Fibroblast of peridontal ligament (primary cell): ENCODE measurements around the gene VAMP8.

ENCODE experiments used
- DNase-seq: peaks from one replicate; pipeline ENCODE4 v3.0.0-alpha.2; 2010; ENCODE audit errors: extremely low read depth

The VAMP8 gene

DNA sequence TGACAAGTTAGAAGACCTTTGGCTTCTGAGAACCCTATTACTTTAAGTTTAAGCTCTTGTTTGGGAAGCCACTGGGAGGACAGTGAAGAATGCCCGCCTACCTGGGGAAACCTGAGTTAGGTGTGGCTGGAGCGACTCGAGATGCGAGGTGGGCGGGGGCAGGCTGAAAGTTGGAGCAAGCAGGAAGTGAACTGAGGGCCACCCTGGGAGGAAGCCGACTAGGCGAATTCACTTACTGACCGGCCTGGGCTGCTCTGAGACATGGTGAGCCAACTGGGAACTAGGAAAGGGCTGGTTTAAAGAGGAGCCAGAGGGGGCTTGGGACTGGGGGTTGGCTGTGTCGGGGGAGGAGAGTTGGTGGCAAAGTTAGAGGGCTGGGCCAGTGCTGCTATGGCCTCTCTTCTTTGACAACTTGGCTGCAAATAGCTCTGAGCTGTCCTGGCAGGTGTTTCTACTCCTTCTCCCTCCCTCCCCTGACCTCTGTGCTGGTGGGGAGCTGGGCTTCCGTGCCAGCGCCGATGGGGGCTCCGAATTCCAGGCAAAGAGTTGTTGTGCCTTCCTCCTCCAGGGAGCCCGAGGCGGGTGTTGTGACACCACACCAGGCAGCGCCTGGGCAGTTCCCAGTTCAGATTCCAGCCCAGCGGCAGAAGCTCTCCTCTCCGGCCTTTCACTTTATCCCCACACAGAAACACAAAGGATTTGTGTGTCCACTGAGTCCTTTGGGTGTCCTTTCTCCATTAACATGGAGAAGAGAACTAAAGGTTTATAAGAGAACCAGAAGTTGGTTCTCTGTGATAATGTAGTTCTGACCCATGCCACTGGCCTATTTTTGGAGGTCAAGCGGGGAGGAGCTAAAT, at the start of gene VAMP8:
Gene VAMP8, plus strand, starts transcription at position 201 of the 857 bp plus-strand sequence. Its CDS starts 61 bp downstream, at position 262.
- no peak for DNase-seq

DNA sequence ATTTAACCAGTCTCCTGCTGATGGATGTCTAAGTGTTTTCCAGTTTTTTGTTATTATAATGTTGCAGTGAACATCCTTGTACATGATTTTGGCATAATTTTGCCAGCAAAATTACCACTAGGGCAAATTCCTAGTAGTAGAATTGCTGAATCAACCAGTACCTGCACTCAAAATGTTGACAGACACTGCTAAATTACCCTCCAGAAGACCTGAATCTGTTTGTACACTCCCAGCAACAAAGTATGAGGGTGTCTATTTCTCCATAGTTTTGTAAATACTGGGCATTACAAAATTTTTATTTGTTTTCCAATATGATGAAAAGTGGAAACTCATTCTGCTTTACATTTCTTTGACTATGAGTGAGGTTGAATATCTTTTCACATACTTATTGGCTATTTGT, 49.6 kb upstream of the VAMP8 start:
- DNase-seq = no peak

DNA sequence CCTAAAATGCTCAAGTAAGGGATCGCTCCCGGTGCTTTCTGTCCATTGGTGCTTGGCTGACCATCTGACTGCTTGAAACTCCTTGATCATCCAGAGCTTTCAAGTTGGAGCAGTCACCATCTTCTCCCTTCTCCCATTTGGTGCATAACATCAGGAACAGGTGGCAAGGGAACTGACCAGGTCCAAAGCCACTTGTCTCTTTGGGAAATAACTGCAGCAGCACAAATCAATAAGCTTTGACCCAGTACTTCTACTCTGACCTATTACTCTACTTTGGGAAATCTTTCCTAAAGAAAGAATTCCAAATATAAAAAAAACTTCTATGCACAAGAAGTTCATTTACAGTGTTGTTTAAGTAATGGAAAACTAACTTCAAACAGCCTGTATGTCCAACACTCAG, 49.0 kb upstream of the VAMP8 start:
- DNase-seq = no peak

DNA sequence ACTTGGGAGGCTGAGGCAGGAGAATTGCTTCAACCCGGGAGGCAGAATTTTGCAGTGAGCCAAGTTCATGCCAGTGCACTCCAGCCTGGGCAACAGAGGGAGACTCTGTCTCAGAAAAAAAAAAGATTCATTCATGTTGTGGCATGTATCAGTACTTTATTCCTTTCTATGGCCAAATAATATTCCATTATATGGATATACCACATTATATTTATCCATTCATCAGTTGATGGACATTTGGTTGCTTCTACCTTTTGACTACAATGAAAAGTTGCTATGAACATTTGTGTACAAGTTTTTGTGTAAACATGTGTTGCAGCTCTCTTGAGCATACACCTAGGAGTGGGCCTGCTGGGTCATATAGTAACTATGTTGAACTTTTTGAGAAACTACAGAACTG, 47.6 kb upstream of the VAMP8 start:
- DNase-seq = no peak

DNA sequence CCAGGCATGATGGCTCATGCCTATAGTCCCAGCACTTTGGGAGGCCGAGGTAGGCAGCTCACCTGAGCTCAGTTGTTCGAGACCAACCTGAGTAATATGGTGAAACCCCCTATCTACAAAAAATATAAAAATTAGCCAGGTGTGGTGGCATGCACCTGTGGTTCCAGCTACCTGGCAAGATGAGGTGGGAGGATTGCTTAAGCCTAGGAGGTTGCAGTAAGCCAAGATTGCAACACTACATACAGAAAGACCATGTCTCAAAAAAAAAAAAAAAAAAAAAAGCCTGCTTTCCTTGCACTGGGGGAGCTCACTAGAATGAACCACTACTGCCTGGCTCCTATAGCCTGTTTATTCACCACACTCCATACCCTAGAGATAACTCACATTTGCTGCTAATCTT, 45.8 kb upstream of the VAMP8 start:
- no peak for DNase-seq

DNA sequence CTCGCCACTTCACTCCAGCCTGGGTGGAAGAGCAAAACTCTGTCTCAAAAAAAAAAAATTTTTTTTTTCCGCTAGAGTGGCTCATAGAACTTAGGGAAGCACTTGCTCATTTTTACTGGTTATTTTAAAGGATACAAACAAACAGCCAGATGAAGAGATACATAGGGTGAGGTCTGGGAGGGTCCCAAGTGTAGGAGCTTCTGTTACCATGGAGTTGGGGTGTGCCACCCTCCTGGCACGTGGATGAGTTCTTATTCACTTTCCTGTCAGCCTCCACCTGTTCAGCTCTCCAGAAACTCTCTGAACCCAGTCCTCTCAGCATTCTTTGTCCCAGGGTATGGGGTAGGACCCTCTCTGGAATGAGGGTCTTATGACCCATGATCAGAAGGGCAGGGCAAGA, 43.3 kb upstream of the VAMP8 start:
- no peak for DNase-seq

DNA sequence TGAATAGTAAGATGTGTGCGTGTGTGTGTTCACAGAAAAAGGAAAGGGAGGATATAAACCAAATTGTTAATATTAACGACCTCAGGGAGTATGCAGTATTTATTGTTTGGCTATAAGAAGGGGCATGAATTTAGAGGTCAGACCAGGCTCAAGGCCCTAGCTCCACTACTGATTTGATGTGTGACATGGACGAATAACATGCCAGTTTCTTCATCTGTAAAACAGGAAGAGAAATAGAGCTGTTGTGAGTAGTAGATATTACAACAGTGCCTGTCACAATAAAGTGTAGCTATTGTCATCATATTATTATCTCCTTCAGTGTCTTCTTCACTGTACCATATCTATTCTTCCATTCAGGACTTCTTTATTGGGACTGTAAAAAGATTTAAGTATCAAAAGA, 42.5 kb upstream of the VAMP8 start:
- DNase-seq = no peak

DNA sequence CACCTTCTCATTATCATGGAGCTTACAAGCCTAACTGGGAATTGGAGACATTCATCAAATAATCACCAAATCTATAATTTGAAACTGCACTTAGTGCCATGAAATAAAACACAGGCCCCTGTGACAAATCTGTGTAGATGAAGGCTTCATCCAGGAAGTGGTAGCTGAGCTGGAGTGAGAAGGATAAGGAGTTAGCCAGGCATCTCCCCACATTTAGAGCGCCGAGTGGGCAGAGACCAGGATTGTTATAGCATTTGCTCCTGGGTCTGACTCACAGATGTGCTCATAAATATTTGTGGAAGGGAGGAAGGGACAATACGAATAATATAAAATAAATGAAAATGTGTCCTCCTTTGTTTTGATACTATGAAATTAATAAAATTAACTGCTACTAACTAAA, 40.9 kb upstream of the VAMP8 start:
- DNase-seq = peak; percentile 67

DNA sequence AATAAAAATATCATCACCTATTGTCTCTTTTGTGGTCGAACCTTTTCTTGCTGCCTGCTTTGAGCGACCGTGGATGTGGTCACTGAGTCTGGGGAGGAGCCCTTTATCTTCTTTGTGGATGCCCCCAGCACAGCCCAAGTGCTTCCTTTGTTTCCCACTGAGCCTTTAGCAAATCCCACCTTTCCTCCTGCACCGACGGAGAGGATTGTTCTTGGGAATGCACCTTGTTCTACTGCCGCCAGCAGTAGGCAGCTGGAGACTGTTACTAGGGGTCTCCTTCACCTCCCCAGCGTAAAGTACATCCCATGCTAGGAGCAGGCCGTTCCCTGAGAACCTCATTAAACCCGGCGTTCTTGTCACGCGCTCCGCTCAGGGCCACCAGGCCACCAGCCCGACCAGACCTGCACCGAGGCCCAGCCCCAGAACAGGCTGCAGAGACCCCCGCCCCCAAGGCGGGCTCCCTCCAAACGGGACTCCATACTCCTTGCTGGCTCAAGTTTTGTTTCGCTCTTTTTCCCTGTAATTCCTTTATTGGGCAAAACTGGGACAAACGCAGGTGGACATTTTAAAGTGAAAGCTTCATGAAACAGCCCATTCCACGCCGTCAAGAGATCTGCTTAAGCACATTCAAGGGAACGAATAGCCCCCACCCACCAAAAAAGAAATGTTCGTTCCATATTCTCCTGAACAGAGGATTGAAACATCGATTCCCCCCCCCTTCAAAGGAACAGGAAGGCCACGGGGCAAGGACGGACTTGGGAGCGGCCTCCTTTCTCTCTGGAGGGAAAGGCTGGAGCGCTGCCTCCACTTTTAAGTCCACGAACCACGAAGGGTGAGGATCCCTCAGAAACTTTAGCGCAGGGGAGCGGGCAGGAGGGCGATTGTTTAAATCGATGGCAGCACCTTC, 39.5 kb upstream of the VAMP8 start:
- peak; percentile 50 for DNase-seq

DNA sequence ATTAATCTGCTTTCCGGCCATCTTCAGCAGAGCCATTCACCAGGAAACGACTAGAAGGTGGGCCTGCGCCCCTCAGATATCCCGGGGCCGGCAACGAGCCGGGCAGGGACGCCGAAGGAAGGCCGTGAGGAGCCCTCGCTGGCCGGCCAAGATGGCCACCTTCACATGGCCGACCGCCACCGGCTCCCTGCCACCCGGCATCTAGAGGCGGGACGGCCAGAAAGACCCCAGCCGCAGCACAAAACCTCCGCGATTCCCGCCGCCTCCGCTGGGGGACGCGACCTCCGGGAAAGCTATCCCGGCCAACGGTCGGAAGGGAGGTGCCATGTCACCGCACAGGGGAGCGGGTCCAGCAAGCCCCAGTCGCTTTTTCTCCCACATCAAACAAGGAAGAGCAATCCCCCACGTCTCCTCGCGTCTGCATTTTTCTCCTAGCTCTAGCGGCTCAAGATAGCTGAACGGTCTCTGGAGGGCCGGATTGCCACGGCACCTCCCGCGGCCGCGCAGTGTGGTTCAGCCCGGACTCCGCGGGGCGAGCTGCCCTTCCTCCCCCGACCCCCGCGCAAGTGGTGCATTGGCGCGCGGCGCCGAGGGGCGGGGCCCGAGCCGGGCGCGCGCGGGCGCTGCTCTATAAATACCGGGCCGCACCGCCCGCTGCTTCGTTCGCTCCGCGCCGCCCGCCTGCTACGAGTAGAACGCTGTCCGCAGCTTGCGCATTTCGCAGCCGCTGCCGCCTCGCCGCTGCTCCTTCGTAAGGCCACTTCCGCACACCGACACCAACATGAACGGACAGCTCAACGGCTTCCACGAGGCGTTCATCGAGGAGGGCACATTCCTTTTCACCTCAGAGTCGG, 38.7 kb upstream of the VAMP8 start, which contains the start of gene MAT2A:
Gene MAT2A, plus strand, starts transcription at position 662 of the 854 bp plus-strand sequence. Its CDS starts 120 bp downstream, at position 782.
- DNase-seq = peak; percentile 90

DNA sequence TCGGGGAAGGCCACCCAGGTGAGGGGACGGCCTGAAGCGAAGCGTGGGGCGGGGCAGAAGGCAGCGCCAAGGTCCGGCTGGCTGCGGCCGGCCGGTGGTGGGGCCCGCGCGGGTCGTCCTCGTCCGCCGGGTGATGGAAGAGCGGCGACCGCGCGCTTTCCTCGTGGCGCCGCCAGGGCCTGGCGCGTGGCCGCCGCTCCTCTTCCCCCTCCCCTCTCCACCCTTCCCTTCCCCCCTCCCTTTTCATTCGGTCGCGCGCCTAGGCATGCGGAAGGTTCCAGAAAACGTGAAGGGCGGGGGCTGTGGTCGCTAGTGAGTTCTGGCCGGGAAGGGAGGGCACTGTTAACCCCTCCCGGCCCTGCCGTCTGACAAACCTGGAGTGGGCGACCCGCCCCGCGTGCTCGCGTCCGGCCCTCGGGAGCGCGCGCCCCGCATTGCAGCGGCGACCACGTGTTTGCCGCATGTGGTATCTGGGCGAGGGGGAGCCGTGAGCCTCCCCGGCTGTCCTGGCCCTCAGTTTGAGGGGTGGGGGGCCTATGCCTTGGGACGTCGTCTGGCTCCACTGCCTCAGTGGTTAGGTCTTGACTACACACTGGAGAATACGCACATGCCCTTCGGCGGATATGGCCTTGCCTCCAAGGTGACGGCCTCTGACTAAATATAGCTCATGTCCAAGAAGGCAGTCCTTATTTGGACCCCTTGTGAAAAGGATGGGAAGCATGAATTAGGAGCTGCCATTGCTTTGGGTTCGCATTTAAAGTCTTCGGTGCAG, 37.8 kb upstream of the VAMP8 start:
- peak; percentile 67 for DNase-seq

DNA sequence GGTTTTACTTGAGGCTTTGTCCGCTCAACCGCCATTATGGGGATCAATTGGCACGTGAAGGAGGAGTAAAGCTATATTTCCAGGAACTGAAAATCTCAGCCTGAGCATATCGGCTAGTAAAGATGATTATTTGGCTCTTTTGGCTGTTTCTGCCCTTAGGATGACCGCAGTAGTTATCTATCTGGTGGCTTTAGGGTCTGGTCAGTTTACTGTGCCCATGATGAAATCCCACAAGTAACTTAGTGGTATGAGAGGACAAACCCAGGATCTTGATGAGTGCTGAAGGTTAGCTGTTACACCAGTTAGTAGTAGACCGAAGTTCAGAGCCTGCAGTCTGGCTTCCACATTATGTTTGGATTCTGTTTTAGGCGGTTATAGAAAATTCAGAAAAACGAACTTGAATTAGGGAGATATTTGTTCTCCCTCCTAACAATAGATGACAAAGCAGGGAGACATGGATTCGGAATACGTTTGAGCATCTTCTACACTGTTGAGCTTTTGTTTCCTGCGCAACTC, 37.2 kb upstream of the VAMP8 start:
- DNase-seq = peak; percentile 41

DNA sequence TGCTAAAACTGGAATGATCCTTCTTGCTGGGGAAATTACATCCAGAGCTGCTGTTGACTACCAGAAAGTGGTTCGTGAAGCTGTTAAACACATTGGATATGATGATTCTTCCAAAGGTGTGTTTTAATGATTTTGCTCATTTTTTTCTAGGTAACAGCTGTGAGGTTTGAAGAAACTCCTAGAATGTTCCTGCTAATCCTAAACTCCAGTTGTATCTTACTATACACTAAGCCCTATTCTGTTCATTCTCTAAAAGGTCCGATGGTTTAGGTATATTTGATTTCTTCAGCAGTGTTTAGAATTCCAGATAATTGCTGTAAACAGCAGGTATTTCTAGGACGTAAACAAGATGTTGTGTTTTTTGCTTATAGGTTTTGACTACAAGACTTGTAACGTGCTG, 36.1 kb upstream of the VAMP8 start:
- DNase-seq = no peak

DNA sequence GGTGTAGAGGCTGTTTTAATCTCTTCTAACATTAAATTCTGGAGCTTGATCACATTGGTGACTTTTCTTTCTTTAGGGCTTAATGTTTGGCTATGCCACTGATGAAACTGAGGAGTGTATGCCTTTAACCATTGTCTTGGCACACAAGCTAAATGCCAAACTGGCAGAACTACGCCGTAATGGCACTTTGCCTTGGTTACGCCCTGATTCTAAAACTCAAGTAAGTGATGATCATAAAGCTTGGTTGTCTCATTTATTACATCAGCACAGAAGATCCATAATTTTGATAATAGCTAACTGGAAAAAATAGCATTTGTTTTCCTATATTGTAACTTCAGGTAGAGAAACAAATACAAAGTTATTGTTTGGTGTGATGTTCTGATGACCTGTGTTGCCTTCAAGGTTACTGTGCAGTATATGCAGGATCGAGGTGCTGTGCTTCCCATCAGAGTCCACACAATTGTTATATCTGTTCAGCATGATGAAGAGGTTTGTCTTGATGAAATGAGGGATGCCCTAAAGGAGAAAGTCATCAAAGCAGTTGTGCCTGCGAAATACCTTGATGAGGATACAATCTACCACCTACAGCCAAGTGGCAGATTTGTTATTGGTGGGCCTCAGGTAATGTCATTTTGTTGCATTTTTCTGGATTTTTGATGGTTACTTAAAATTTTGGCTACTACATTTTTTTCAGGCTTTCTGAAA, 35.5 kb upstream of the VAMP8 start:
- DNase-seq = peak; percentile 81

DNA sequence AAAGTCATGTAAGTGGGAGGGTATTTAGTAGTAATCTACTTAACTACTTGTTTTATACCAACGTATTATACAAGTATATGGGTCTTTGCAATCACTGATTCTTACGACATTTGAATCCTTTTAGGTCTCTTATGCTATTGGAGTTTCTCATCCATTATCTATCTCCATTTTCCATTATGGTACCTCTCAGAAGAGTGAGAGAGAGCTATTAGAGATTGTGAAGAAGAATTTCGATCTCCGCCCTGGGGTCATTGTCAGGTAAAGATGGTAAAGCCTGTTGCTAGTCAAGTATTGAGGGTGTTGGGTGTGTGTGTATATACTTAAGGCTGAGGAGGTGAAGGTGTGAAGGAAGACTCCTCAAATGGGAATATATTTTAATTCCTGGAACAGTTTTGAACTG, 34.6 kb upstream of the VAMP8 start:
- DNase-seq = no peak

DNA sequence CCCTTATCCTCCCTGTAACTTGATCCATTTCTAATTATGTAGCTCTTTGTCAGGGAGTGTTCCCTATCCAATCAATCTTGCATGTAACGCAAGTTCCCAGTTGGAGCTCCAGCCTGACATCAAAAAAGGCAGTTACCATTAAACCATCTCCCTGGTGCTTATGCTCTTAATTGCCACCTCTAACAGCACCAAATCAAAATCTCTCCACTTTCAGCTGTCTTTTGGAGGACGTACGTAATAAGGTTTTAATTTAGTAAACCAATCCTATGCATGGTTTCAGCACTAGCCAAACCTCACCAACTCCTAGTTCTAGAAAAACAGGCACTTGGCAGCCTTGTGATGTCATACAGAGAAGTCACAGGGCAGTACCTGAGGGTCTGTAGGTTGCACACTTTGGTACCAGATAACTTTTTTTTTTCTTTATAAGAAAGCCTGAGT, 33.1 kb upstream of the VAMP8 start:
- DNase-seq = peak; percentile 14

DNA sequence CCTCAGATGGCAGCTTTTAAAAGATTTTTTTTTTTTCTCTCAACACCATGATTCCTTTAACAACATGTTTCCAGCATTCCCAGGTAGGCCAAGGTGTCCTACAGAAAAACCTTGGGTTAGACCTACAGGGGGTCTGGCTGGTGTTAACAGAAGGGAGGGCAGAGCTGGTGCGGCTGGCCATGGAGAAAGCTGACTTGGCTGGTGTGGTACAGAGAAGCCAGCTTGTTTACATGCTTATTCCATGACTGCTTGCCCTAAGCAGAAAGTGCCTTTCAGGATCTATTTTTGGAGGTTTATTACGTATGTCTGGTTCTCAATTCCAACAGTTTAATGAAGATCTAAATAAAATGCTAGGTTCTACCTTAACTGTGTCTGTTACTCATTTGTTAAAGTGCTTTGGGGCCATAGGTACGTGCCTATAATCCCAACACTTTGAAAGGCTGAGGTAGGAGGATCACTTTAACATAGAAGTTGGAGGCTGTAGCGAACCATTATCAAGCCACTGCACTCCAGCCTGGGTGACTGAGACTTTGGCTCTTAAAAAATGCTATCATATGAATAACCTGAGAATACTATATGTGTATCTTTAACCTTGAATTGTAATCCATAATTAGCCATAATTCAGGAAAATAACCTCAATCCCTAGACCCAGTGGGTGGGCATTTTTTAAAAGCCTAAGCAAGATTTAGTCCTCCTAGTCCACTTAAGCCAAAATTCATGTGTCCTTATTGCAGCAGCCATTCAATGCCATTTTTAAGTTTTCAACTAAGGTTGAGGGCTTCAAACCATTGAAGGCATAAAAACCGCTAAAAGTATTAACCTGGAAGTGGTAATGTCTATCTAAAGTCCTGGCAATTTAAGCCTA, 32.2 kb upstream of the VAMP8 start:
- peak; percentile 10 for DNase-seq

DNA sequence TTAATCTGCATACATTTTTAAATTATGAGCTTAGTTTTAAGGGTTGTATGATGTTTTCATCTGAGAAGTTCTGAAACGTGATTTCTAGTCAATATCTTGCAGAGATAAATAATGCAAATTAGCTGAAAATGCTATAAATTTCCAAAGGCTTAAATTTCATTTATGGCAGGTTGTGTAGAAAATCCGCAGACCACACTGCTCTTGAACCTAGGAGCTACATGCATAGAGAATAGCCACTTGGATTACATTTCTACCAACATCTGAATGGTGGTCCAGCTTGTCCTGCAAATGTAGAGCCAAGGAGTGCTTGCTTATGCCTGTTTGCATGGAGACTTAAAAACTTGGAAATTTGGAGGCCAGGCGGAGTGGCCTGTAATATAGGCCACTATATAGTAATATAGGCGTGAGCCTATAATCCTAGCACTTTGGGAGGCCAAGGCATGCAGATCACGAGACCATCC, 31.6 kb upstream of the VAMP8 start:
- peak; percentile 13 for DNase-seq
